GM18858 (cell line): ENCODE results near the gene TTC3.
A peak's percentile ranks its signal among the peaks of the same experiment; 100 is the strongest.

Experiments used
- ATAC-seq: cut with Tn5 transposase; IDR thresholded peaks from one replicate; pipeline ENCODE4 v1.9.1; 2021; ENCODE audit not compliant: unreplicated experiment

TTC3 gene

DNA sequence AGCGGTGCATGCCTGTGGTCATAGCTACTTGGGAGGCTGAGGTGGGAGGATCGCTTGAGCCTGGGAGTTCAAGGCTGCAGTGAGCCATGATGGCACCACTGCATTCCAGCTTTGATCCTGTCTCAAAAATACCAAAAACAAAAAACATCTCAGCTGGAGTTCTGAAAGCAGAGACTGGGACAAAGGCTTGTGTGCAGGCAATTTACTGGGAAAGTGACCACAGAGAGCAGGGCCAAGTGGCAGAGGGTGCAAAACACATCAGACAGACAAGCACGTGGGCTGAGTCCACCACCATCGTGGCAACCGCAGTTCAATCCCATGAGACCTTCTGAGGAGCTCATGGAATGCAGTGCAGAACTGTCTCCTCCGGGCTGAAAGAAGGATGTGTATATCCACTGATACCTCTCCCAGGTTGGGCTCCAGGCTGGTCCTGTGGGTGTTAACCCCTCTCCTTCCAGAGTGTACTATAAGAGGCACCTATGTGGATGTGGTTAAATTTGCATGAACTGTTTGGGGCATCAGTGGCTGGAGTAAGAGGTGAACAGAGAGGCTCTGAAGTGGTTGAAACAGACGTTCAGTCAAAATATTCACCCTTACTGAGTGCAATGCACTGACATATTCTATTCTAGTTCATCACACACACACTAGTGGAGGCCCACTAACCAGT is 11.0 kb upstream of the TTC3 start:
- ATAC-seq = no peak

DNA sequence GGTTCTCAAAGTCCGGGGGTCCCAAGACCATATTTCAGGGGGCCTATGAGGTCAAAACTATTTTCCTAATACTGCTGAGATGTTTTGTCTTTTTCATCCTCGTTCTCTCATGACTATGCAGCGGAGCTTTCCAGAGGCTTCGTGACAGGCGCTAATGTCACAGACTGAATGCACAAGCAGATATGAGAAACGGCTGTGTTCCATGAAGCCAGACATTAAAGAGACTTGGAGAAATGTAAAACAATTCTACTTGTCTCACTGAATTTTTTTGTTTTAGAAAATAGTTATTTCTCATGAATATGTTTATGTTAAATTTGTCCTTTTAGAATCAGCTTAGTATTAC is 10.5 kb upstream of the TTC3 start:
- ATAC-seq = no peak

DNA sequence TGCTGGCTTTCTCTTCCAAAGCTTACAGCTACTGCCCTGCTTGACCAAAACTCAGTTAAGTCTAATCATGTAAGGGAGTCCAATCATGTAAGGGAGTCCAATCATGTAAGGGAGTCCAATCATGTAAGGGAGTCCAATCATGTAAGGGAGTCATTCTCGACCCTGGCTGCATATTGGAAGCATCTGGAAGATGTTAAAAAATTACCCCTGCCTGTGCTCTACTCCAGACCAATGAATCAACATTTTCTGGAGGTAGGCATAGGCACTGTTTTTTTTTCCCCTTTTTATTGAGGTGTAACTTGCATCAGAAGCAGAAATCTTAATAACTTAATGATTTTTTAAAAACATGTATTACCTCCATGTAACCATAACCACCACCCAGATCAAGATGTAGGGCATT is 9.6 kb upstream of the TTC3 start:
- ATAC-seq = no peak

GRCh38 chr21:37064841-37065240 is 8.2 kb upstream of the TTC3 start:
- no peak for ATAC-seq

- ATAC-seq = no peak
These were observed 7.4 kb upstream of the TTC3 start for GRCh38 chr21:37065561-37066177.

DNA sequence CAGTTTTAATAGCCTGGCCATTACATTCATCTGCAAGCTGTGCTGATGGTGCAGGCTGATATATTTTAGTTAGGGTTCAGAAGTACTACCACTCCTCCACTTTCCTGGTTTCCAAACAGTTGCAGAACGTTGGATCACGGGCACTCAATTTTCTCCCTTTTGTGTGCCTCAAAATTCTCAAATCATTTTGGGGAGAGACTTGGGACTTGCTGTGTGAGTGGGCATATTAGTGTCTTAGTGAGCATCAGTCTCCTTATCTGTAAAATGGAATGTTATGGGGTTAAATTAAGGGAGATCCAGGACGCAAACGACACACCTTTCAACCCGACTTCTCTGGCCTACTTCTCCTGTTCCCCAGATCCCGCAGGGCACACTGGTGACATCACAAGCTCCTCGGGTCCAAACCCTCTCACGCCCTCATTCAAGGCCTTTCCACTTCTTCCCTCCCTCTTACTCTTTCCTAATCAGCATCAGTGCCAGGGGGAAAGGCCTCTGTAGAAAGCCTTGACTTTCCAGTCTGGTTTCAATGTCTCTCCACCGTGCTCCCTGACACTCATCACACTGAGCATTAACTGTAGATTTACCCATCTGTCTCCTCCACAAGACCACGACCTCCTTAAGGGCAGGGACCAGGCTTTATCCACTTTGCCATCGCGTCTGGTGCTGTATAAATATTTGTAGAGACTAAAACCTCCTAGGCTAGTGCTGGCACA is 1.3 kb upstream of the TTC3 start:
- no peak for ATAC-seq

DNA sequence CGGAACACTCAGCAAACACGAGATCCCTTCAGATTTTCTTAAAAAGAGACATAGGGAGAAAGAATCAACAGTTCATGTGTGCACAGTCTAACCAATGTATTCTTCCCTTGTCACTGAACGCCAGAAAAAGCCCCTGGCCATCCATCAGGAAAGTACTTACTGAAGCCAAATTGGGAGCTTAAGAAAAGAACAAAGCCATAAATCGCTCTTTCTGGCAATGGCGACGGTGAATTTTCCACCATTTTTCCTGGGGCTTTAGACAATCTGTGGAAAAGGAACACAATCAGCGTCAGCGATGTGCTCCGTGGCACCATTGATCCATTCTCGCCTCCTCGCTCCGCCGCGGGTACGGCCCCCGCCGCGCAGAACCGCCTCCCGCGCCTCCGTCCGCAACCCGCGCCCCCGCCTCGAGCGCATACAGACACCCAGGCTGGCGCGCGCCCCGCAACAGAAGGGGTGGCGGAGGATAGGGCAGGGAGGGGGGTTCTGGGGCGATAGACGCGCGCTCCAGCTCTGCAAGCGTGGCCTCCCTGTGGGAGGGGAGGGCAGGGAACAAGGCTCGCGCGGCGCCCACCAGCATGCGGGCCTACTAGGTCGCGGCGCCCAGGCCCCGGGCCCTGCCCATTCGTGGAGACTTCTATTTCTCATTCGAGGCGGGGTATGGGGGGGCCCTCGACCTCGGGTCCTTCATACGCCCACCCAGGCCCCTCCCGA is 623 bp upstream of the TTC3 start:
- ATAC-seq = peak; percentile 17

DNA sequence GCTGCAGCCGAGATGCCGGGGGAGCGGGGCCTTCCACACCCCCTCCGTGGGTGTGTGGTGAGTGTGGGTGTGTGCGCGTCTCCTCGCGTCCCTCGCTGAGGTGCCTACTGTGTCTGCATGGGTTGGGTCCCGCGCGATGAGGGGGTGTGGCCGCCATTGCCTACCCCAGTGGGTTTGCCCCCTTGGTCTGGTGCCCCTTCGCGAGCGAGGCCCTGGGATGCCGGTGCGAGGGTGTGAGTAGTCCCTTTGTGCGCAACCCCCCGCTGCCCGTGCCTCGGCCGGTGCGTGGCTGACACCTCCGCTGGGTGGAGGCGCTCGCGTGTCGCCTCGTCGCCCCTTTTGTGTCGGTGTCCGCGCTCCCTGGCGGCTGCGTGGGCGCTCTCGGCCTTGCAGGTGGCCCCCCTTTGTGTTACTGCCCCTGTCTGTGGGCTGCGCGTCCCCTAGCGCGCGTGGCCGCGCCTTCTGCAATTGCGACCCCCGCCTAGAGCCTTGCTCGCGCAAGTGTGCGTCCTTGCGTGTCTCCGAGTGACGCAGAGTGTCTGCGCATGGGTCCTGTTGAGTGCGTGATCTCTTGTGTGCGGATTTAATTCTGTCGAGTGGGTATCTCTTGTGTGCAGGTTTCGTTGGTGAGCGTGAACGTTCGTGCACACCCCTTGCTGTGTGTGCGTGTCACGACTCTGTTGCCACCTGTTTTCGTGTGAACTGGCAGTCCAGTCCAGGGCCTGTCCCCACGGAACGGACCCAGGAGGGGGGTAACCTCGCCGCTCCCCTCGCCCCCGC is 553 bp downstream of the TTC3 start:
- peak; percentile 18 for ATAC-seq

GRCh38 chr21:37074197-37074510 is 1.1 kb downstream of the TTC3 start:
- no peak for ATAC-seq

GRCh38 chr21:37074546-37074945 is 1.5 kb downstream of the TTC3 start:
- ATAC-seq = no peak

DNA sequence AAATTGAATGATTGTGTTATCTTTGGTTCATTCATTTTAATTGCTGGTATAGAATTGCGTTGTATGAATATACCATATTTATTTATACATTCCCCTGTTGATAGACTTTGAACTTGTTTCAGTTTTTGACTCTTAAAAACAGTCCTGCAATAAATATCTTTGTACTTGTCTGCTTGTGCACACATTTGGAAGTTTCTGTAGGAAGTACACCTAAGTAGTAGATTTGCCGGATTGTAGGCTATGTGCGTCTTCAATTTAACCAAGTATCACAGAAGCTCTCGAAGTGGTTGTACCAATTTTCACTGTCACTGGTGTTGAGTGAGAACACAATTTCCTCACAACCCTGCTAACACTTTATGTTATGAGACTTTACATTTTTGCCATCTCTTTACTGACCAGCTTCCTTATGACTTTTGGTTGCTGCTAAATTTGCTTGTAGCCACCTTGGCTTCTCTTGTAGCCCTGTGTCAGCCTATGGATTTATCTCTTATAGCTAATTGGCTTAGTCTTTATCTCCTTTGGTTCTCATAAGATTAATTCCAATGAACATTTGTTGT is 2.2 kb downstream of the TTC3 start:
- no peak for ATAC-seq

DNA sequence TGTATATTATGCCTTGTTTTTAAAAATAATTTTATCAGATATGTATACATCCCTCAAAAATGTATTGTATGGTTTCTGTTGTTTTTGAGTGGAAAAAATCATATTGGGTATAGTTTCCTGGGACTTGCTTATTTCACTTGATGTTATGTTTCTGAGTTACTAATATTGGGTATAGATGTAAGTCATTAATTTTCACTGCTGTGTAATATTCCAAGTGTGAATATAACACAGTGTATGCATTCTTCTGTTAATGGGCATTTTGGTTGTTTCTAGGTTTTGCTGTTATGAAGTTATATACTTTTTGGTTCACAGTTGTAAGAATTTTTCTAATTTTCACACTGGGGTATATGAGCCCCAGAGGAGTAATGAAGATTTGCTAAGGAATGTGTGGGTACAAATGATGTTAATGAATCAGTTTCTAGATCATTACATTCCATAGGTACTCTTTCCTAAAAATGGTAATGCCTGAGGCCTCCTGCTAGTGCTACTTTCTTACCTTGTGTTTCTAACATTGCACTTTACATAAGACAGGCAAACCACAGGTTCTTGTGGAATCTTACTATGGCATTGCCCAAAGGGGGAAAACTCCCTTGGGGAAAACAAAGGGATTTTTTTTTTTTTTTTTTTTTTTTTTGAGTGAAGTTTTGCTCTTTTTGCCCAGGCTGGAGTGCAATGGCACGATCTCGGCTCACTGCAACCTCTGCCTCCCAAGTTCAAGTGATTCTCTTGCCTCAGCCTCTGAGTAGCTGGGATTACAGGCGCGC is 3.2 kb downstream of the TTC3 start:
- no peak for ATAC-seq

GRCh38 chr21:37077403-37077802 is 4.3 kb downstream of the TTC3 start:
- no peak for ATAC-seq

- no peak for ATAC-seq
These were observed 6.3 kb downstream of the TTC3 start for GRCh38 chr21:37079211-37079824.

DNA sequence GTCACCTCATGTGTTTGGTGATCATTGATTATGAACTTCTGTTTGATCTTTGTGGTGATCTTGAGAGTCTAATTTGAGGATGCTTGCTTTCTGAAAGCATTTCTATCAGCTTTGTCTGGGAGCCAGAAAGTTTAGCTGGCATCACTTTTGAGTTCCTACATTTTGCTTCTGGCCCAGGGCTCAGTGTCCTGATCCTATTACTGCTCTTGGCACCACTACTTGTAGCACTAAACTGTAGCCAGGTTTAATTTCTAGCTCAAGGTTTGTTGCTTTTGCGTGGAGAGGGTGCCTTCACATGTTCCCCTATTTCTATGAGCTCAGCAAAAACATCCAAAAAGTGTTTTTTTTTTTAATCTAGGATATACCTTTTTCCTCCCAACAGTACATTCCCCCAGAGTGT is 9.3 kb downstream of the TTC3 start:
- no peak for ATAC-seq

DNA sequence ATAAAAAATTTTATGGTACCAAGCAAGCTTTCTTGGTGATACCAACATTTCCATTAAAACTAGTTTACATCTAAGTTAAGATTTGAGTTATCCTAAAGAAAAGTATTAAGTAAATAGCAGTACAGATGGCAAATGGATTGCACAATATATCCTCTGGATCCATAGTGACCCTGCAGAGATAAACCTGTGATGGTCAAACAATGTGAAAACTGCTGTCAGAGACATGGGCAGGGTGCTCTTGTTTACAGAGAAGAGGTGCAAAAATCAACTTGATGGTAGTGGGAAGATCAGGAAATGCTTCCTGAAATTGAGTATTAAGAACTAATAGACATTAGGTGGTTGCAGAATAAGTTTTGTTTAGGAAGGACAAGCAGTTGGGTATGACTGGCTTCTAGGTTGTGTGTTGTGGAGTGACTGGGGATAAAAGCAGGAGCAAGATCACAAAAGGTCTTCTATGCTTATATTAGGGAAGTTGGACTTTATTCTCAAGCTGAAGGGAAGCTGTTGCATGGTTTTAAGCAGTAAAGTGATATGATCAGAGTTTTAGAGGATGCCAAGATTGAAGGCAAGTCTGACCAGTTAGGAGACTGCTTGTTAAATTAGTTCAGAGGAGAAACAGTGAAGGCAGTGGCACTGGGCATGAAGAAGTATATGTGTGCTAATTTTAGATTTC is 9.9 kb downstream of the TTC3 start:
- no peak for ATAC-seq

DNA sequence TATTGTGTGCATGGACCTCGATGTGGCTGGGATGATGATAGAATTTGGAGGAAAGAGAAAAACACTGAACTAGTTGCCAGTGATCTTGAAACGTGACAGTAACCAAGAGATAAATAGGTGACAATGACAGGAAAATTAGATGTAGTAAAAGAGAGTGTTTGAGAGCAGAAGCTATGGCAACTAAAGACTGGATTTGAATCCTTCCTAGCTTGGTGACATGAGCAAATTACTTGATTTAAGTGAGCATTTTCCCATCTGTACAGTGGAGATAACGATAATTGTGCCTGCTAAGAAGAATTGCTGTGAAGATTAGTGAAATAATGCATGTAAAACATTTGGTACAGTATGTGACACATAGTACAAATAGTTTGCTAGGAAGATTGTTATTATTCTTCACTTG is 12.7 kb downstream of the TTC3 start:
- no peak for ATAC-seq

- ATAC-seq = no peak
These were observed 14.1 kb downstream of the TTC3 start for GRCh38 chr21:37087188-37087587.

DNA sequence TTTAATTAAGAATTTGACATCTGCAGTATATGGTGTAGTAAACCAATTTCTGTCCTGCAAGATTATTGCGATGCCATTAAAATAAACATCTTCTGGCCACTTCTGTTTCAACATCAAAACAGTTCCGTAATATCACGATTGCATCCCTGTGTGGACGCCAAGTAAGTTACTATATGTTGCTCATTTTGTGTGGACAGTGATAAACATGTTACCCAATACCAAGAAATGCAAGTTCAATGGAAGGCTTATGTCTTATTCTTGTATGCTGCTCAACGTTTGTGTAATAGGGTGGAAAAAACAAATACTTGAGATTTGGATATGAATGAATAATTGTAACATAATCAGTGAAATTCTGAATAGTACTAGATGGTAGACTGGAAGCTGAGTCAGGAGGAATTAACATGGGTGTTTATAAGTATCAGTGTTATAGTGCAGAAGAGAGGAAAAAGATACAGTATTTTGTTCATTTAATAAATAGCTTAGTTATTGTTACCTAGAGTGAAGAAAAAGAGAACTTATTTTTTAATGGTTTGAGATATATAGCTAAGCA is 15.2 kb downstream of the TTC3 start:
- no peak for ATAC-seq
